Femur (tissue), 1 donor: ENCODE measurements around the gene MAP3K3.
"Not testable (repeated sequence)": the region's sequence is repeated elsewhere in the genome, so short reads cannot be mapped to it uniquely, and the experiment has no call there.

Experiments
- DNase-seq: peaks from one replicate; pipeline ENCODE4 v3.0.0-alpha.2; 2017

MAP3K3 gene

DNA sequence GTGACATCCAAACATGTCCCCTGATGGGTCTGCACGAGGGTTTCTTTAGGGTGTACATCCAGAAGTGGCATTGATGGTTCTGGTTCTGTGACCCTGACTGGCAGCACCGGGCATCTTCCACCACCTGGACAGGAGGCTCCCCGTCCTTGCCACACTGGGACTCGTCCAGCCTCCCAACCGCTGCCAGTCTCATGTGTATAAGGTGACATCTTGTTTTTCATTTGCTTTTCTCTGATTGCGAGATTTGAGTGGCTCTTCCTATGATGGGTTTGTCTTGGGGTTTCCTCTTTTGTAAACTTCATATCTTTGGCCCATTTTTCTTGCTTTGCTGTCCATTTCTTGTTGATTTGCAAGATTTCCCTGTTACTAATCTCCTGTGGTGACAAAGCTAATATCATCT lies 86.9 kb downstream of the MAP3K3 start:
- no peak for DNase-seq

DNA sequence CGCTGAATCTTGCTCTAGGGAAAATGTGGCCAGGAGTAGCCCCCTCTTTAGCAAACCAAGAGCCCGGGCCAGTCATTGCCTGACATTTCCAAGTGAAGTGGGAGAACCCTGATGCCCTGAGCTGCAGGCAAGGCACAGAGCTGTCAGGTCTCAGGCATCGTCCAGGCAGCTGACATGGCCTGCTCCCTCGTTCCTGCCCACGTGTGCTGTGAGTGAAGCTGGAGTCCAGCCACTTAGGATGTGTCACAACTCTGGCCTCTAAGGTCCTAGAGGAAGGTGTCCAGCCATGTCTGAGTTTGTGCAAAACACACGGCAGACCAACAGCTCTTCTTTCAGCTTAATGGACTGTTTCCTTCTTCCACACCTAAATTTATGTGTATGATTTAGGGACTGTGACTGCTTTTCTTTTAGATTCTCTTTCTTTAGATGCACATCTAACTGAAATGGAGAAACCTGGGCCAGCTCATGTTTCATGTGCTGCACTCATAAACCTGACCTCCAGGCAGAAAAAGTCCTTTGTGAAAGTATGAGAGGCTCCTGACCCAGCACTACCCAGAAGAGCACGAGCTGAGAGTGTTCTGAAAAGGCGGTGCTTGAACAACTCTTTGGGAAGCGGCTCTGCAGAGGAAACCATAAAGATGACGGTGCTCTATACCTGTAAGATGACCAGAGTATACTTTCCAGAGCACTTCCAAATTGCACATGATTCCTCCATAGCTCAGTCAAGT lies 92.5 kb downstream of the MAP3K3 start:
- DNase-seq, result no peak

DNA sequence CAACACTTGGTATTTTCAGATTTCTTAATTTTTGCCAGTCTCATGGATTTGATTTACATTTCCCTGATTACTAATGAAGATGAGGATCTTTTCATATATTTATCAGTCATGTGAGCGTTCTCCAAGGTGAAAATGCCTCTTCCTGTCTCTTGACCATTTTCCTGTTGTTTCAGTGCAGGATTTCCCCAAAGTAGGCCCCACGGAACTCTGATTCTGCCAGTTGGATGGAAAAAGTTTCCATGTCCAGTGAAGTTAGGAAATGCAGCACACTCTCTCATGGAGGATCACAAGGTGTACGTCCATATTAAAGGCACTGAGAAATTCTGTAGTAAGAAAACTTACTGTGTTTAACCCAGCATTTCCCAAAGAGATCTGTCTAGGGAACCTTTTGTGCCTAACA lies 94.2 kb downstream of the MAP3K3 start:
- no peak for DNase-seq

DNA sequence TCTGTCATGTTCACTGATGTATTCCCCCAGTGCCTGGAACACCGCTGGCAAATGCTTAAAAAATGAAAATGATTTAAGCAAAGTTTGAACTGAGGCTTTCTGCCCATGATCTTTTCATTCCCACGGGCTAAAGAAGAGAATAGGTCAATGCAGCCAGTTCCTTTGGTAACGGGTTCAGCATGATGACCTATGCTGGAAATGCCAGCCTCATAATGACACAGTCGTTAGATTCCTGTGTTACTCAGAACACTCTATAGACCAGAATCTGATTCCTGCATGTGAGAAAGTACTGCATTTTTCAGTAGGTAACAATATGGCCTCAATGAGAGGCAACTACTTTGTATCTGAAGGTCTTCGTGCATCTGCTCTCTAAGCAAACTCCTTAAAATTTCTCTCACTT lies 96.8 kb downstream of the MAP3K3 start:
- no peak for DNase-seq

DNA sequence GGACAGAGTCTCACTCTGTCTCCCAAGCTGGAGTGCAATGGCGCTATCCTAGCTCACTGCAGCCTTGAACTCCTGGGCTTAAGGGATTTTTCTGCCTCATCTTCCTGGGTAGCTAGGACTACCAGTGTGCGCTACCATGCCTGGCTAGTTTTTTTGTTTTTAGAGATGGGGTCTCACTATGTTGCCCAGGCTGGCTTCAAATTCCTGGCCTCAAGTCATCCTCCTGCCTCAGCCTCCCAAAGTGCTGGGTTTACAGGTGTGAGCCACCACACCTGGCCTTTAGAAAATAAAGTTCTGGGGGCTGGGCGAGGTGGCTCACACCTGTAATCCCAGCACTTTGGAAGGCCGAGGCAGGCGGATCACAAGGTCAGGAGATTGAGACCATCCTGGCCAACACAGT lies 98.0 kb downstream of the MAP3K3 start:
- not testable (repeated sequence) for DNase-seq

DNA sequence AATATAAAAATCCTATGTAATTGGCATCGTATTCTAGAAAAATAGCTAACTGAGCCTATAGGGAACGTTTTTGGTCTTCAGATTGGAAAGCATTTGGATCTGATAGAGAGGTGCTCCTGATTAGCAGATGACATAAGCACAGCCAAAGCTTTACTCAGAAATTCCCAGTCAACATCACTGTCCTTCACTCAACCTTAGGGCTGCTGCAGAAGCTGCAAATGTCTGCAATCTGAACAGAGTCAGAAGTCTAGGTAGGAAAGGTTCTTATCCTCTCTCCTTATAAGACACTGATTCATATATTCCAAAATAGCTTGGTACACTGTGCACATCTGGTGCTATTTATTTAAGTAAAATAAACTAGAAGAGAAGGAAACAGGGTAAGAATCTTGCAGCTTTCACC lies 100.2 kb downstream of the MAP3K3 start:
- no peak for DNase-seq

DNA sequence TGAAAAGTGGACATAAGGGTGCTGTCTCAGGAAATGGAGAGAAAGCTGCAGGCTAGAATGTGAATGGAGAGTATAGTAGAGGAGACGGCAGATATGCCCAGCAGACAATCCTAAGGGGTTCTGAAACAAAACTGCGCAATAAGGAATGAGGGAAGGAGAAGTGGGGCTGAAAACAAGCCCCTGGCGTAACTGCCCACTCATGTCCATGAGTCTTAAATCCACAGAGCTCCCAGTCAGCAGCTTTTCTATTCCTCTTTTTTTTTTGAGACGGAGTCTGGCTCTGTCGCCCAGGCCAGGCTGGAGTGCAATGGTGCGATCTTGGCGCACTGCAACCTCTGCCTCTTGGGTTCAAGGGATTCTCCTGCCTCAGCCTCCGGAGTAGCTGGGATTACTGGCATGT lies 113.5 kb downstream of the MAP3K3 start:
- DNase-seq, result no peak

- DNase-seq, result no peak
Observed at GRCh38 chr17:63740464-63741142, 118.4 kb downstream of the MAP3K3 start.

DNA sequence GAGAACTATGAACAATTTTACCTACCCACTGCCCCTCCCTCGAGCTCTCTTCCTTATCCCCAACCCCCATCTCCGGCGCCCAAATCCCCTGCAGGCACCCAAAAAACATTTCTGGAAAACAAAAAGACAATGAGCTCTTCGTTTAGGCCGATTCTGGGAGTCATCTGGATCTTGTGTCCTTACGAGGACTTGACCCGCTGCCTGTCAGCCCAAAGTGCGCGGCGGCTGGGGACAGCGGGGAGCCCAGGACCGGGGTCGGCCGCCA lies 118.9 kb downstream of the MAP3K3 start:
- no peak for DNase-seq

DNA sequence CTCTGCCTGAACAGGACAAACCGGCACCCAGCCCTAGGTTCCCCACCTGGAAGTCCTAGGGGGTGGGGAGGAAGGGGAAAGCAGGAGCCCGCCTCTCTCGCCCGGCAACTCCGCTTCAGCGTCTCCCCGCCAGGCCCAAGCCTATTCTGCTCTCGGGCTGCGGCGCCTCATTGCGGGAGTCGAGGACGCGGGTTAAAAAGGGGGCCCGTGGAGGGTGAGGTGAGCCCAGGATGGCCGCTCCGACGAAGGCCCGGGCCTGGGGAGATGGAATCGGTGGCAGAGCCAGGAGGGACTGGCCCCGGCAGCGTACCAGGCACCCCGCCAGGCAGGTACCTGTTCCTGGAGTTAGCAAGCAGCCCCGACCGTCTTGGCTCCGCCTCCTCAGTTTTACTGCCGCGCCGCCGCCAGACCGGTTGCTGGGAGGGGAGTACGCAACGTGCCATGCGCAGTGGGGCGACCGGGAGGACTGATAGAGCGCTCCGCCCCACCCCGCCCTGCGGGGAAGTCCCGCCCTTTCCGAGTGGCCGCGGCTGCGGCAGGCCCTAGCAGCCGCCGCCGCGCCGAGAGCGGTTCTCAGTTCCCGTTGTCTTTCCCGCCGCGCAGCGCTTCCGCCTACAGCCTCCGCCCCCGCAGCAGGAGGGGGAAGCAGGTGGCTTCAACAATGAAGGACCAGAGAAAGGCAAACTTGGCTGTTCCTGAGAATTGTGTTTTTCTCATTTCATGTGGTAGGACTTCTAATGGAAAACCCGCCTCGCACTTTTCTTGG lies 119.4 kb downstream of the MAP3K3 start, which contains the start of gene STRADA:
Gene STRADA, minus strand, starts transcription at position 392 of the 766 bp plus-strand sequence. CDS start 13,430 bp downstream, outside the sequence.
- peak; percentile 99 for DNase-seq
